Stimulated activated CD8-positive, alpha-beta memory T cell treated with anti-CD3 and anti-CD28 coated beads, Interleukin-2, amount 100 ng/mL, for 1 hour (primary cell): ENCODE results near the gene MARCHF5.
"Not testable (repeated sequence)": the region's sequence is repeated elsewhere in the genome, so short reads cannot be mapped to it uniquely, and the experiment has no call there.

Experiments
- DNase-seq, 2 donors: peaks; one replicate each; pipeline ENCODE4 v3.0.0-alpha.2; 2020; ENCODE audit warnings: low read depth in 2 of 2

The MARCHF5 gene

GRCh38 chr10:92304061-92304460 lies 13.1 kb downstream of the MARCHF5 start:
- no peak for DNase-seq

DNA sequence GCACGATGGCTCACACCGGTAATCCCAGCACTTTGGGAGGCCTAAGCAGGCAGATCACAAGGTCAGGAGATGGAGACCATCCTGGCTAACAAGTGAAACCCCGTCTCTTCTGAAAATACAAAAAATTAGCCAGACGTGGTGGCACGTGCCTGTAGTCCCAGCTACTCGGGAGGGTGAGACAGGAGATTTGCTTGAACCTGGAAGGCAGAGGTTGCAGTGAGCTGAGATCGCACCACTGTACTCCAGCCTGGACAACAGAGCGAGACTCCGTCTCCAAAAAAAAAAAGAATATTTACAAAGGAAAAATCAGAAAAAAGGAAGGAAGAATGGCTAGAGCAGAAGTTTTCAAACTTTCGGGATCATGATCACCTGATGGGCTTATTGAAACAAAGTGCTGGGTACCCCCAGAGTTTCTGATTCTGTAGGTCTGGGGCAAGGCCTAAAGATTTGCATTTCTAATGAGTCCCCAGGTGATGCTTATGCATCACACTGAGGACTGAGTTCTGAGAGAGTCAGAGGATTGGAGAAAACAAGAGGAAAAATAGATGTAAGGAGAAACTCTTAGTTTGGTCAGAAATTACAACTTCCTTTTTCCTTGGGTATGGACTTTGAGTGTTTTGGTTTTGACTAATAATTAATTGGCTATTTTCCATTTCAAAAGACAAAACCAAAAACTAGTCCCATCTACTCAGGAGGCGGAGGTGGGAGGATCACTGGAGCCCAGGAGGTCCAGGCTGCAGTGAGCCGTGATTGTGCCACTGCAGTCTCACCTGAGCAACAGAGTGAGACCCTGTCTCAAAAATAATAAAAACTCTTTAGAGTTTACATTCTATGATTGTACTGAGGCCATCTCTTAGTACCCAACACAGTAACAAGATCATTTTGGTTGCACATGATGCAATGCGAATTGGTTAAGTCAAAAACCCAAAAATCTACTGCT lies 14.4 kb downstream of the MARCHF5 start:
- DNase-seq = no peak

DNA sequence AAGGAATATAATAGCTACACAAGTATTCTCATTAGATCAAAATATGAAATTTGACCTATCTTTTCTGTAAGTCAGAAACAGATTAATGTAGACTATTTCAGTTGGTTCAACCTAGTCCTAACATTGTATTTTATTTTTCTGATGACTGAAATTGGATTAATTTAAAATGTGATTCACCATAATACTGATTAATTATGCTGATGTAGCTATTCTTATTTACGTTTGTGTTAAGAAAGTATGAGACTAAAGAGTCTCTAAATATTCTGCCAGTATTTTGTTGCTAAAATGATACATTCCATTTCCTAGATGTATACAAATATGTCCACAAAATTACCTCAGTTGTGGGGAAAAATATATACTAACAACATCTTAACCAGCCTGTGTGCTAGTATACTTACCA lies 18.3 kb downstream of the MARCHF5 start:
- DNase-seq = no peak

DNA sequence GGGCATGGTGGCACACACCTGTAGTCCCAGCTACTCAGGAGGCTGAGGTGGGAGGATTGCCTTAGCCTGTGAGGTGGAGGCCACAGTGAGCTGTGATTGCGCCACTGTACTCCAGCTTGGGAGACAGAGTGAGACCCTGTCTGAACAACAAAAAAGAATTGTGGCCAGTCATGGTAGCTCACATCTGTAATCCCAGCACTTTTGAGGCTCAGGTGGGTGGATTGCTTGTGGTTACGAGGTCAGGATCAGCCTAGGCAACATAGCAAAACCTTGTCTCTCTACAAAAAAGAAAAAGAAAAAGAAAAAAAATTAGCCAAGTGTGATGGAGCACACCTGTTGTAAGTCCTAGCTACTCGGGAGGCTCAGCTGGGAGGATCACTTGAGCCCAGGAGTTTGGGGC lies 22.8 kb downstream of the MARCHF5 start:
- DNase-seq = no peak

- DNase-seq = no peak
Measured at GRCh38 chr10:92316610-92317009, 25.6 kb downstream of the MARCHF5 start.

DNA sequence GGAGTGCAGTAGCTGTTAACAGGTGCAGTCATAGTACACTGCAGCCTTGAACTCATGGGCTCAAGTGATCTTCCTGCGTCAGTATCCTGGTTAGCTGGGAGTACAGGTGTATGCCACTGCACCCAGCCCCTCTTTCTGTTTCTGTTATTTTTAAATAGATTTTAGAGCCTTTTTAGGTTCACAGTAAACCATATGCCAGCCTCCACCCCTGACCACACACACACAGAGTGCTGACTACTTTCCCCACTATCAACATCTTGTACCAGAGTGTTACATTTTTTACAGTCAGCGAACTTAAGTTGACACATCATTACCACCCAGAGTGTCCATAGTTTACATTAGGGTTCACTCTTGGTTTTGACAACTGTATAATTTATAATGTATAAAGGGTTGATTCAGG lies 32.1 kb downstream of the MARCHF5 start:
- no peak for DNase-seq

DNA sequence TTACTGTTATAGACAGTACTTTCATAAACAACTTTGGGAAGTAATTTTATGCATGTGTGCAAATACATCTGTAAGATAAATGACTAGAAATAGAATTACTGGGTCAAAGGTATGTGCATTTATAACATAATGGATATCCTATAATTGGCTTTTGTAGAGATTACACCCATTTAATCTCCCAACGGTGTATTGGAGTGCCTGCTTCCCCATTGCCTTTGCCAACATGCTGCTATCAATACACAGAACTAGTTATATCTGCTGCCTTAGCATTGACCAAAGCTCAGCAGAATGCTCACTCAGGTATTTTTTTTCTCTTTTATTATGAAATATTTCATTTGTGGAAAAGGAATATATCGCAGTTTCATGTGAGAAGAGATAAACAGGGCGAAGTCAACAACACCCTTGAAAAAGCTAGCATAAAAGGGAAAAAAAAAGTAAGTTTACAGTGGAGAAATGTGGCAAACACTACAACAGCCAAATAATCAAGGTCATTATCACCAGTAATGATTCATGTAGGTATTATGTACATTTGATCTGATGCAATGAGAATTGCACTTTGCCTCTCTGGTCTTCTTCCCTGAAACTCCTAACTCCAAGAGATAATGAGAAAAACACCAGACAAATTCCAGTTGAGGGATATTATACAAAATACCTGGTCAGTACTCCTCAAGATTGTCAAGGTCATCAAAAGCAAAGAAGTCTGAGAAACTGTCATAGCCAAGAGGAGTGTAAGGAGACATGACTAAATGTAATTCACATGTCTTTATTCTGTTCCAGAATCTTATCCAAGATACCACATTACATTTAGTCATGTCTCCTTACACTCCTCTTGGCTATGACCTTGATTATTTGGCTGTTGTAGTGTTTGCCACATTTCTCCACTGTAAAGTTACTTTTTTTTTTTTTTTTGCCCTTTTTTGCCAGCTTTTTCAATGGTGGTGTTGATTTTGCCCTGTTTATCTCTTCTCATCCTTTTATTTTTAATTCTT lies 36.8 kb downstream of the MARCHF5 start:
- DNase-seq = no peak

DNA sequence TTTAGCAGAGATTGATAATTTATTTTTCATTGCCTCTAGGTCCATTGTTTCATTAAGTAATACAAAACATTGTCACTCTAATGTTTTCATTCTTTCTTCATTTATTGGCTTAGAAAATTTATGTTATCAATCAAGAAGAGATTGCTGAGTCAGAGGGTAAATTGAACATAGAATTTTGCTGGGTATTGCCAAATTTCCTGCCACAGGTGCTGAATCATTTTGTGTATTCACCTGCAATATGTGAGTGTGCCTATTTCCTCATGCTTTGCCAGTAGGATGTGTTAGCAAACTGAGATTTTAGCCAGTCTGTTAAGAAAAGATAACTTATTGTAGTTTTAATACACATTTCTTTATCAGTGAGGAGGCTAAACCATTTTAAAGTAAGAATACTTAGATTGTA lies 38.0 kb downstream of the MARCHF5 start:
- DNase-seq = no peak

GRCh38 chr10:92329927-92330326 lies 39.0 kb downstream of the MARCHF5 start:
- not testable (repeated sequence) for DNase-seq

DNA sequence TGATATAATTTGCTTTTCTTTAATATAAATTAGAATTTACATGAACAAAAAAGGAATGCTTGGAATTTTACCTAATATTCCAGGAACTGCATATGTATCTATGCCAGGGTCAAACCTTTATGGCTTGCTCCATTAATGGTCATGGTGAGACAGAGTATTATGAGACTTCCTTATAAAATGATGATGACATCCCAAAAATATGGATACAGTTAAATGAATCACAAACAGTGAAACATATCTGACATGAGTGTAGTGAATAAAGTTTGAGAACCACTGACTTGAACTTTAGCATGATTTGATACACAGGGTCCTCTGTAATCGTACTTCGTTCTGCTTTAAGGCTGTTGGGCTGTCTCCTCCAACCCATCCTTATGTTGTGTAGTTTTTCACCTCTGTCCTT lies 51.8 kb downstream of the MARCHF5 start:
- no peak for DNase-seq

DNA sequence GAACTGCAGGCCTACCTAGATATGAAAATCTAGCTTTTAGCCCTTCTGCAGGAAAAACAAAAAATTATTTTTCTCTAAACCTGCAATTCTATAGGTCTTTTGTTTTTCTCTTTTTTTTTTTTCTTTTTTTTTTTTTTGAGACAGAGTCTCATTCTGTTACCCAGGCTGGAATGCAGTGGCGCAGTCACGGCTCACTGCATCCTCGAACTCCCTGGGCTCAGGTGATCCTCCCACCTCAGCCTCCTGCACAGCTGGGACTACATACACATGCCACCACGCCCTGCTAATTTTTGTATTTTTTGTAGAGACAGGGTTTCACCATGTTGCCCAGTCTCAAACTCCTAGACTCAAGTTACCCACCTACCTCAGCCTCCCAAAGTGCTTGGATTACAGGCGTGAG lies 54.6 kb downstream of the MARCHF5 start:
- DNase-seq = not testable (repeated sequence)

- not testable (repeated sequence) for DNase-seq
Measured at GRCh38 chr10:92347035-92347676, 56.2 kb downstream of the MARCHF5 start.

DNA sequence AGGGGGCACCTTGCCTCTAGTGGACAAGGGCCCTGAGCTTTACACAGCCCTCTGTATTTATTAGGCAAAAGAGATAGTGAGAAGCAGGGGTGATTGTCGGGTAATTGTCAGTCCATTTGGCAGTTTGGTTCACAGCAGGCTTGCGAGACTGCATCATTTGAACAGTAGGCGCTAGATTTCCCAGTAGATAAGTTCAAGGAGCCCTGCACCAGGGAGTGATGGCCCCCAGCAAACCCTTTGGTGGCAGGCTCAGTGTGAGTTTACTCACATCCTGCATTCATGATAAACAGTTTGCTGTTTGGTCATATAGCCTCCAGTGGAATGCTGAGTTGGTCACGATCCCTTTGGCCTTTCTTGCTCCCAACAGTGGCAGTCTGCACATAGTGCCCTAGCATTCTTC lies 59.4 kb downstream of the MARCHF5 start:
- no peak for DNase-seq

DNA sequence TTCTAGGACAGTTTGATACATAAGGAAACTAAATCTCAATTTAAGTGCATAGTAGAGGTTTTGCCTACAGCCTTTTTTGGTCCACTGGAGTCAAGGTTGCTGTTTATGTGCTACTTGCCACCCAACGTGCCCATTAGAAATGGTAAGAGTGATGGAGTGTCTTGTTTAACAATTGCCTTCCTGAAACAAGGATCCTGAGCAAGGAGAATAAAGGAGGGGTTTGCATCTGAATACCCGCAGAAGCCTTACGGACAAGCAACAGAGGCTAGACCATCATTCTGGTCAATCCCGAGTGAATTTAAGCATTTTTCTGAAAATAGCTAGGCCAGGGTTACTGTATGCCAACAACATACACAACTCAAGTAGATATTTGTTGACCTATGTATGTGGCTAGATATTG lies 63.6 kb downstream of the MARCHF5 start:
- no peak for DNase-seq

- DNase-seq = no peak
Measured at GRCh38 chr10:92356041-92356440, 65.1 kb downstream of the MARCHF5 start.

GRCh38 chr10:92363498-92363897 lies 72.5 kb downstream of the MARCHF5 start:
- no peak for DNase-seq

- DNase-seq = no peak
Measured at GRCh38 chr10:92366412-92367021, 75.5 kb downstream of the MARCHF5 start.

DNA sequence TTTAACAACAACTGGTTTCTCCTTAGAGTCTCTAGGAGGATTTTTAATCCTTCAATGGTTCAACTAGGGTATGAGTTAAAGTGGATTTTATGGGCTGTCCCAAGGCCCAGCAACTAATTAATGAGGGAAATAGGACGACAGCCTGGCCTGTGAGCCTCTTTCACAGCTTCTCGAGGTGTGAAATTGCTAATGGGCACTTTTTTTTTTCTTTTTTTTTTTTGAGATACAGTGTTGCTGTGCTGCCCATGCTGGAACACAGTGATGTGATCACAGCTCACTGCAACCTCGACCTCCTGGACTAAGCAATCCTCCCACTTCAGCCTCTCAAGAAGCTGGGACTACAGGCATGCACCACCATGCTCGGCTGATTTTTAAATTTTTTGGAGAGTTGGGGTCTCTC lies 87.0 kb downstream of the MARCHF5 start:
- DNase-seq = no peak

DNA sequence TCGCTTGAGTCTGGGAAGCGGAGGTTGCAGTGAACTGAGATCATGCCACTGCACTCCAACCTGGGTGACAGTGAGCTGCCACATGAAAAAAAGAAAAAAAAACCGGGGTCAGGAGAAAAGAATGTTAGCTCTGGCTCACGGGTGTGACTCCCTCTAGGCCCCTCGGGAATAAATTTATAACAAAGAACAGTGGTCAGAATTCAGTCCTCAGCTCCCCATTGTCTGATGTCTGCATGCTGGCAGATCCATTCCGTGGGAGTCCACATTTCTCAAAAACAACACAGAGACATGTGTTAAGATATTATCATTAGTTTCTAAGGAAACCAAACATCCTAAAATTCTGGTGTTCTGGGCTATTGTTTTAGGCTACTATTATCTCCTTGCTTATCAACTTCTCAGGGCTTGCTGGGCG lies 90.6 kb downstream of the MARCHF5 start:
- no peak for DNase-seq

DNA sequence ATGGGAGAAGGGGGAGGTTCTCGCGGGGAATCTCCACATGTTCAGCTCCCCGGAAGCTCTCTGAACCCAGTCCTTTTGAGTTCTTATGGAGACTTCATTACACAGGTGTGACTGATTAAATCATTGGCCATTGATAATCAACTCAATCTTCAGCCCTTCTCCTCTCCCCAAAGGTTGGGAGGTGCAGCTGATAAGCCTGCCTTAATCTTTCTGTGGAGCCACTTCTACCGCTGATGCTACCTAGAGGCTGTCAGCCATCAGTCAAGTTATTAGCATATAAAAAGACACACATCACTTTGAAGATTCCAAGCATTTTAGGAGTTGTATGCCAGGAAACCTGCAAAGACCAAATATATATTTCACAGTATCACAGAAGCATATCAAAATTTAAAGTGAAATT lies 91.7 kb downstream of the MARCHF5 start:
- no peak for DNase-seq

- no peak for DNase-seq
Measured at GRCh38 chr10:92384741-92385140, 93.8 kb downstream of the MARCHF5 start.

DNA sequence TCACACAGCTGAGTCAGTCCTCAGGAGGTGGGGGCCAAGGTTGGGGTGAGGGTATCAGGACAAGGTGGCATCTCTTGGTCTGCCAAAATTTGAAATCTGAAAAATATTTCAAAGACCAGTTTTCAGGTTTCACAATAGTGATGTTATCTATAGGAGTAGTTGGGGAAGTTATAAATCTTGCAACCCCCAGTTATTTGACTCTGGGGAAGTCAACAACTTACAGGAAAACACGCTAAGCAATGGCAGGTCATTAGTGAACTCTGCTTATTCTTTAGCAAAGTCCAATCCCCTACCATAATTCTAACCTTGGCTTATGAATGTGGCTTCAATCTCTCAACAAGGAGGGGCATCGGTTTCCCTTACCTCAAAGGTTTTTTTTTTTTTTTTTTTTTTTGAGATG lies 94.9 kb downstream of the MARCHF5 start:
- no peak for DNase-seq
